Small intestine (tissue), 16 donors: ENCODE measurements around the gene PNMA6F. TPM values are rescaled to one million over a fixed set of nuclear protein-coding genes. Genes with fewer than 3 reads are reported as not detected.

Experiments
- DNase-seq, 2 donors: peaks; one replicate each; pipeline versions ENCODE4 v3.0.0 to v3.0.0-alpha.2; 2013
- FAIRE-seq: peaks from 2 replicates; lab custom pipeline; 2012; peaks lifted over from hg19 to GRCh38; lab: Jason Lieb, UNC
- H3K27ac ChIP-seq, 3 donors: one replicate each; pipeline ENCODE4 v1.5.1; 2013; ENCODE audit warnings: low read length in 2 of 3, mild to moderate bottlenecking in 2 of 3, control low read depth in 1 of 3, inconsistent platforms in 1 of 3, low read depth in 1 of 3, moderate library complexity in 1 of 3
- H3K27me3 ChIP-seq, 3 donors: one replicate each; pipeline ENCODE4 v1.6.1; 2013; ENCODE audit warnings: low read length in 3 of 3, inconsistent platforms in 1 of 3; ENCODE audit not compliant: control insufficient read depth in 3 of 3, insufficient read depth in 3 of 3
- H3K36me3 ChIP-seq, 3 donors: one replicate each; pipeline ENCODE4 v1.6.1; 2013; ENCODE audit warnings: low read length in 3 of 3, inconsistent platforms in 1 of 3, low read depth in 1 of 3, mild to moderate bottlenecking in 1 of 3, moderate library complexity in 1 of 3; ENCODE audit not compliant: control insufficient read depth in 3 of 3, insufficient read depth in 2 of 3
- H3K4me1 ChIP-seq, 3 donors: one replicate each; pipeline ENCODE4 v1.6.1; 2013; ENCODE audit warnings: low read length in 2 of 3, inconsistent platforms in 1 of 3, low read depth in 1 of 3, mild to moderate bottlenecking in 1 of 3, moderate library complexity in 1 of 3; ENCODE audit not compliant: control insufficient read depth in 3 of 3, insufficient read depth in 2 of 3
- H3K4me3 ChIP-seq, 3 donors: one replicate each; pipeline ENCODE4 v1.5.1; 2013; ENCODE audit warnings: low read length in 3 of 3, control low read depth in 1 of 3, inconsistent platforms in 1 of 3, low read depth in 1 of 3, mild to moderate bottlenecking in 1 of 3, moderate library complexity in 1 of 3
- H3K9me3 ChIP-seq, 2 donors: one replicate each; pipeline ENCODE4 v1.6.1; 2013; ENCODE audit warnings: low read depth in 1 of 2, low read length in 1 of 2; ENCODE audit not compliant: control insufficient read depth in 2 of 2, insufficient read depth in 1 of 2
- WGBS, 3 donors: extraction: QIAGEN DNeasy Blood & Tissue Kit; methylation state at CpG; one replicate each; pipeline ENCODE4 v1.1.7; 2013; 5-methylcytosine and 5-hydroxymethylcytosine counted together
- long read RNA-seq, 10 donors: transcript quantifications; one replicate each; lab custom pipeline, GENCODE V29; 2026
- polyA plus RNA-seq, 4 donors: library from polyadenylated mRNA; stranded (reverse) in 3 of 4; unstranded in 1 of 4; fragments of 200-250 nt in 3 of 4; fragments of 120-200 nt in 1 of 4; gene quantifications; one replicate each; pipeline versions ENCODE4 v1.2.1 to v1.2.3, GENCODE V29; 2013
- donor health status: healthy with polysubstance abuse.
- donor health status: control.
- donor health status: control.
- donor health status: Bipolar disorder and iron deficiency.
- donor health status: healthy.

PNMA6F gene
- under 1 TPM in 1 of 4 donors, not detected in 3; 0.01 TPM for polyA plus RNA-seq
- long read RNA-seq, donor 1: 0 reads
- long read RNA-seq, donor 2: 0 reads
- long read RNA-seq, donor 3: 0 reads
- long read RNA-seq, donor 4: 0 reads
- long read RNA-seq, donor 5: 0 reads
- long read RNA-seq, donor 6: 0 reads
- long read RNA-seq, donor 7: 0 reads
- long read RNA-seq, donor 8: 0 reads
- long read RNA-seq, donor 9: 0 reads
- long read RNA-seq, donor 10: 0 reads

GRCh38 chrX:153321381-153322124, at the start of gene PNMA6F:
Gene PNMA6F (minus strand): TSS chrX:153321767. CDS start chrX:153320674, 1,093 bp downstream.
- Histone ChIP-seq H3K4me1 (no peaks in the 10 kb centered on the region), H3K27me3 (peaks cover 0 to 12% (median 3%) of the 10 kb centered on the region in 3 donors), H3K4me3 (no peak within 1 kb of the TSS), H3K27ac (no peak within 1 kb of the TSS), H3K36me3 (no peaks in the 10 kb centered on the region), H3K9me3 (no peaks in the 10 kb centered on the region)
- WGBS, 3 donors: 20 to 51% (median 46%) methylated on average over 20 to 36 of the region's 36 CpGs
- no peak for DNase-seq
- FAIRE-seq: no peak

GRCh38 chrX:153371256-153371655, 49.7 kb upstream of the PNMA6F start:
- H3K4me3 ChIP-seq: no peak overlapping the region
- no peaks in the 10 kb centered on the region for H3K9me3 ChIP-seq
- H3K27me3 ChIP-seq: peaks cover 0 to 2% (median 0%) of the 10 kb centered on the region in 3 donors
- 41 to 48% (median 47%) methylated on average over 3 of the region's 3 CpGs for WGBS, 3 donors
- no peaks in the 10 kb centered on the region for H3K4me1 ChIP-seq
- no peak for FAIRE-seq
- DNase-seq: no peak
- H3K36me3 ChIP-seq: no peaks in the 10 kb centered on the region
- no peak overlapping the region for H3K27ac ChIP-seq

GRCh38 chrX:153370293-153371055, 48.9 kb upstream of the PNMA6F start:
- no peaks in the 10 kb centered on the region for H3K36me3 ChIP-seq
- no peak overlapping the region for H3K4me3 ChIP-seq
- no peak for FAIRE-seq
- DNase-seq: no peak
- WGBS, 3 donors: 52 to 65% (median 56%) methylated on average over 8 of the region's 8 CpGs
- no peak overlapping the region for H3K27ac ChIP-seq
- no peaks in the 10 kb centered on the region for H3K4me1 ChIP-seq
- no peaks in the 10 kb centered on the region for H3K9me3 ChIP-seq
- peaks cover 0 to 2% (median 0%) of the 10 kb centered on the region in 3 donors for H3K27me3 ChIP-seq

GRCh38 chrX:153366878-153367538, 45.4 kb upstream of the PNMA6F start:
- DNase-seq (no peak), FAIRE-seq (no peak)
- H3K4me1 ChIP-seq: no peaks in the 10 kb centered on the region
- no peak overlapping the region for H3K4me3 ChIP-seq
- H3K36me3 ChIP-seq: no peaks in the 10 kb centered on the region
- H3K9me3 ChIP-seq: no peaks in the 10 kb centered on the region
- H3K27me3 ChIP-seq: no peaks in the 10 kb centered on the region
- 81 to 85% (median 83%) methylated on average over 5 of the region's 5 CpGs for WGBS, 3 donors
- H3K27ac ChIP-seq: no peak overlapping the region

GRCh38 chrX:153366119-153366518, 44.6 kb upstream of the PNMA6F start:
- H3K27ac ChIP-seq: no peak overlapping the region
- H3K27me3 ChIP-seq: no peaks in the 10 kb centered on the region
- FAIRE-seq (no peak), DNase-seq (no peak)
- no peak overlapping the region for H3K4me3 ChIP-seq
- no peaks in the 10 kb centered on the region for H3K9me3 ChIP-seq
- H3K36me3 ChIP-seq: no peaks in the 10 kb centered on the region
- 72 to 93% (median 90%) methylated on average over 3 of the region's 3 CpGs for WGBS, 3 donors
- no peaks in the 10 kb centered on the region for H3K4me1 ChIP-seq

GRCh38 chrX:153365670-153366069, 44.1 kb upstream of the PNMA6F start:
- 65 to 77% (median 73%) methylated on average over 4 of the region's 4 CpGs for WGBS, 3 donors
- H3K36me3 ChIP-seq: no peaks in the 10 kb centered on the region

GRCh38 chrX:153361781-153362397, 40.3 kb upstream of the PNMA6F start:
- H3K27ac ChIP-seq: no peak overlapping the region
- FAIRE-seq: no peak

More at GRCh38 chrX:153365670-153366069, 44.1 kb upstream of the PNMA6F start:
- DNase-seq (no peak), FAIRE-seq (no peak)
- Histone ChIP-seq H3K27ac (no peak overlapping the region), H3K27me3 (no peaks in the 10 kb centered on the region), H3K4me1 (no peaks in the 10 kb centered on the region), H3K4me3 (no peak overlapping the region), H3K9me3 (no peaks in the 10 kb centered on the region)

More at GRCh38 chrX:153361781-153362397, 40.3 kb upstream of the PNMA6F start:
- Histone ChIP-seq H3K4me3 (no peak overlapping the region), H3K27me3 (no peaks in the 10 kb centered on the region), H3K4me1 (no peaks in the 10 kb centered on the region), H3K36me3 (no peaks in the 10 kb centered on the region), H3K9me3 (peaks cover 0 to 9% of the 10 kb centered on the region in 2 donors)
- 41 to 56% (median 49%) methylated on average over 2 of the region's 2 CpGs for WGBS, 3 donors
- no peak for DNase-seq
